ENCODE results near the gene EDARADD.

EDARADD gene

DNA sequence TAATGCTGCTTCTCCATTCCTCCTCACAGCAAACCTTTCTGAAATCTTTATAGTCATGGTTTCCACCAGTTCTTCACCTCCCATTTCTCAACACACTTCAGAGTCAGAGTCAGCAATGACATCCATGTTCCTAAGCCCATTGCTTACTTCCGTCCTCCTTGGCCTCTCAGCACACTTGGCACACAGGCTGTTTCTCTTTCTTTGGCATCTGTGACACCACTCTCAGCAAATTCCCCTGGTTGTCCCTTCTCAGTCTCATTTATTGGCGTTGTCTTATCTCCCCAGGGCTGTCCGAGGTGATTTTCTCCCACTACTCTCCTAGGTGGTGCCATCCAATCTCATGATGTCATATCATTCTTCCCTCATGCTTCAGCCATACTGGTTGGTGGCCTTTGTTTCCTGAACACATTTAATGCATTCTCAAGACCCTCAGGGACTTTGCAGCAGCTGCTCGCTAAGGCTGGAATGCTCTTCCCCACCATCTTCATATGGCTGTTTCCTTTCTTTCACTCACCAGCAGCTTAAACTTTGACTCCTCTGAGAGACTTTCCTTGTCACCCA is 126.4 kb downstream of the EDARADD start:
- DNase-seq = no peak

DNA sequence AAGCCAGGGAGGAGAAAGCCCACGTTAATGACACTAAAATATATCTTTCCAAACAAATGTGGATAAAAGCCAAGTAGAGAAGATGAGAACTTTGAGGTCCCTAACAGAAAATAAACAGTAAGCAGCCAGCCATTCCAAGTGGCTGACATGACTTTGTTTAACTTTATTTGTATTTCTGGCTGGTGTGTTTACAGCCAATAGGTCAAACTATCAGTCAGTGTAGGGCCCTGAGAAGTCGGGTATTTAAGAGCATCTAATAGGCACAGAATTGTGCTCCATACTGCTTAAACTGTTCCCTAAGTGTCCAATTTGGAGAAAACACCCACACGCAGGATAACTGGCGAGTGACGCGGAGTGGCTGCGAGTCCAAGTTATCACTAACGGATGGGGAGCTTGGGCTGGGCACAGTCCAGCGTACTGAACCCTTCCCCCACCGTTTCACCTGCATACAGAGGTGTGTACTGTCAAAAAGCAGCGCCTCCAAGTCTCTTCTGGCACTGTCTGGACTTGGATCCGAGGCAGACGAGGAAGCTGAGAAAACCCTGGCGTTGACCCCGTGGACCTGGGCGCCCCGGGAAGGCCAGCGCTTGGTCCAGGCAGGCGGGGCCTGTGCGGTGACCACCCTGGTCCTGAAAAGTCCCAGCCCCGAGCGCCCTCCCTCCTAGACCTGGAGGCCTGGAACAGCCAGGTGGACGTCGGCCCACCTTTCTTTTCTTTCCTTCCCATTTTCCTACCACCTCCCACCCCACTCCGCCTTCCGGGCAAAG is 129.0 kb downstream of the EDARADD start:
- no peak for DNase-seq

DNA sequence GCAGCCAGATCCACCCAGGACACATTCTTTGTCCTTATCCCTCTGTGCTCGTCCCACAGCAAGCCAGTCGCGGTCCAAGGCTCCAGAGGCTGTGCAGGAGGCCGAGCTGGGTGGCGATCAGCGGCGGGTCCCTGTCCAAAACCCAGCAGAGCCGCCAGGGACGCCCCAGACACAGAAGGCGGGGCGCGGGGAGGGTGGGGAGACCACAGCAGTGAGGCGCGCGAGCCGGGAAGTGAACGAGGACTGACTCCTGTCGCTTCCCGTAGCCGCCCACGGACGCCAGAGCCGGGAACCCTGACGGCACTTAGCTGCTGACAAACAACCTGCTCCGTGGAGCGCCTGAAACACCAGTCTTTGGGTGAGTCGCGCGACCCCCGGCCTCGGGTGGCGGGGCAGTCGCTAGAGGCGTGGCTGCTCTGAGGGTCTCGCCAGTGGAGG is 129.6 kb downstream of the EDARADD start, which contains the start of gene LGALS8:
Gene LGALS8, plus strand, starts transcription at position 279 of the 438 bp plus-strand sequence. CDS start 2,089 bp downstream, outside the sequence.
- DNase-seq = peak; percentile 85 to 86

DNA sequence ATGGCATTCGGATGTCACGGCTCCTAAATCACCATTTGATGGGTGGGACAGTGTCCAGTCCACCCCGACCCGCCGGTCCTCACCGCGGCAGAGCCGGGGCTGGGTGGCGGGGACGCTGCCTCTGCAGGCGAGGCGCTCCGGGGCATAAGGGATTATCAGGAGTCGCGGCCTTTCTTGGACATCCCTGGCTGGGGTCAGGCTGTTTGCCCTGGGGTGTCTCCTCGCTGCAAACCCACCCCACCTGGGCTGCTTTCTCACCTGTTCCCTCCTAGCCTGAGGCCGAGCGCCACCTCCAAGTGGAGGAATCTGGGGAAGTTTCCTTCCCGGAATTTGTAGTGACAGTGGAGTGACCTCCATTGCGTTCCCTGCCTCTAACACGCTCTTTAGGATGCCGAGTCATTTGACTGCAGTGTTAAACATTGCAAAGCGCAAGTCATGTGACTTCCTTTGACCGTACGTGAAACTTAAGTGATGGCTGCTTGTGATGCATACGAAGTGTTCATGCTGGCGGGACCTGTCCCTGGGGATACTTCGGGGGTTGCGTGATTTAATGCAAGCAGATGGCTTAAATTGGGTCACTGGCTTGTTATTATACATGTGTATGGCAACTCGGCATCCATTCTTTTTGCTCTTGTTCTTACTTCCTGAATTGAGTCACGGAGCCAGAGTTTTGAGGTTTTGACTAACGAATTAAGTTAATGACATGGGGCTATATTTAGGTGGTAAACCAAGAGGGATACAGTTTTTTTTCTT is 130.2 kb downstream of the EDARADD start:
- DNase-seq = peak; percentile 20 to 53

DNA sequence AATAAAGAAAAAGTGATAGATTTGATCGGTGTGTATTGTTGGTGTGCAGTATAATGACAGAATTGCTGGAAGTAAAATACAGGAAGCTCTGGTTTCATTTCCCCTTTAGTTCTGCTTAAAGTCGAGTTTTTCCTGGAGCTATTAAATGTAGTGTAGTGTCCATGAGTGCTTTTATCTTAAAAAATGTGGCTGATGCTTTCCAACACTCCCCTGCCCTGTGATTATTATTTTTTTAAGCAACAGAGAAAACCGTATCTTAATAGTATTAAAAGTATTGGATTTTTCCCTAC is 130.8 kb downstream of the EDARADD start:
- no peak for DNase-seq

DNA sequence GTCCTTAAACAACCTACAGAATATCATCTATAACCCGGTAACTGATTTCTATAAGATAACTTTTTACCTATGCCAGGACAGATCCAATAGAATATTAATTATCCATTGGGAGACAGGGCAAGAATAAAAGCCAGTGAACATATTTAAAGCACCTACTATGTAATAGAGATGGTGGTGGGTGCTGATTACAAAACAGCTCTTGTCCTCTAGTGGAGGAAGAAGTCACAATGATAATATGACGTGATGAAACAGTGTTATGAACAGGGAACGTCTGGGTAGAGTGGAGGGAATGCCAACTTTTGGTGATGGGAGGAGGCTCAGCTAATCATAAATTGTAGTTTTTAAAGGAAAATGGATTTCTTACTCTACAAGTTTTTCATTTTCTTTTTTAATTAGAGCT is 132.0 kb downstream of the EDARADD start:
- DNase-seq = no peak

DNA sequence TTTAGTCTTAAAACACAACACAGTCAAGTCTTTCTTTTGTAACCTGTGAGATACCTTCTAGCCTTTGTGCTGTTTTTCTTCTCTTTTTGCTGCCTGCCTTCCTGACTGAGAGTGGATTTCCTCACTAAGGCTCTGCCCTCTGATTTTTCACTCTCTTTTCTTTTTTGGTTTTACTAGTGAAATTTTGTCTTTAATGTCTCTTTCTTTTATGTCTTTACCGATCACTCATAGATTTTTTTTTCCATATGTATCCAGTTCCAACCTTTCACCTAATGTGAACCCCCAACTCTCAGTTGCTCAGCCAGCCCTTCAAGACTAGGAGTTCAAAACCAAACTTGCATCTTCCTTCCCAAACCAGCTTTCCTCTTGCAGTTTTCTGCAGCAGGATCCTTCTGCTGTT is 136.2 kb downstream of the EDARADD start:
- DNase-seq = no peak

DNA sequence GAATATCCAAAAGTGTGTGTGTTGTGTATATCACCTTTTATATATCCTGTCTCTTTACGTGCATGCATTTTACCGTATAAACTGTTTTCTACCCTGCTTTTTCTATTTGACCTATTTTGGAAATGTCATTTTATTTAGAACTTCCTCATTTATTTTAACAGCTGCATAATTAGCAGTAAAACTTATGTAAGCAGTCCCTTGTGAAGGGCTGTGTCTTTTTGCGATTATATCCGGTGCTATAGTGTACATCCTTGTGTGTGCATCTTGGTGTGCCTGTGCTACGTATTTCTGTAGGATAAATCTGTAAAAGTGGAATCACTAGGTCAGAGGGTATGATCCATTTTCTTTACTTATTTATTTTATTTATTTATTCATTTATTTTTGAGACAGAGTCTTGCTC is 136.9 kb downstream of the EDARADD start:
- DNase-seq = no peak

DNA sequence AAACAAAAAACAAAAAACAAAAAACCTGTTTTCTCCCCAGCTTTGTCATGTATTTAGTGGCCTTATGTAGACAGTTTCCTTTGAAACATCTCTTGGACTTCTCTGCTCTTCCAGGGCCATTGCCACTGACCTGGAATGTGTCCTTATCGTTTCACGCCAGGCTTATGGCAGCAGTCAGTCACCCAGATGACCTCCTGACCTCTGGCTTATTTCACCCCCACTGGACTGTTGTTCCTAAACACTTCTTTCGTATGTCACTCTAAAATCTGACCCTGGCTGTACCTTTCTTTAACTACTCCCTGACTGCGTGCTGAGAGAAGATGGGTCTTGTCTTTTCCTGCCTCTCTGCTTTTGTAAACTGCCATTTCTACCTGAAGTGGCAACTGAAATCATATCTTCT is 138.8 kb downstream of the EDARADD start:
- no peak for DNase-seq

DNA sequence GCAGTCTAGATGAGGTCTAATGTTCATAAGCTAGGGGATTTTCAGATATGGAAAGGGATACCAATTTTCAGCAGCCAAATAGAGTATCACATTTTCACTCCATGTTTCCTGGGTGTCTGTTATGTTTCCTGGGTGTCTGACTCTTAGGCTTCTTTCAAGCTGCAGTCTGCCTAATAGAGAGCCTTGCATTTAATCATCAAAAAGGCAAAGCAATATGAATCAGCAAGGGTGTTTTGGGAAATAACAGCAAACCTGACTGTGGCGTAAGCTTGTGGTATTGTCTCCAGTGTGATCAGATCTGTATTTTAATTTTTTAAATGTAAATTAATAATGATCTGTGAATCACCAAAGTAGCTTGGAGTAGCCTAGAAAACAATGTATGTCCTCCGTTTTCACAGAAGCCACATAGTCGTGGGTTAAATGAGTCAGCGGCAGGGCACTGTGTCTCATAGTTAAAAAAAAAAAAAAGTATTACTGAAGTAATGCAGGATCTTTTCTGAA is 140.1 kb downstream of the EDARADD start:
- peak in 1 of 2 experiments; percentile 59 for DNase-seq

All from stimulated activated CD4-positive, alpha-beta T cell treated with anti-CD3 and anti-CD28 coated beads, Interleukin-4, amount 100 ng/mL, for 4 hours (primary cell).